HG03139 (cell line): ENCODE data around the gene GPR25.
A peak's percentile ranks its signal among the peaks of the same experiment; 100 is the strongest.

Source experiments
- ATAC-seq: cut with Tn5 transposase; IDR thresholded peaks from one replicate; pipeline ENCODE4 v1.9.1; 2021; ENCODE audit not compliant: unreplicated experiment

The GPR25 gene

GRCh38 chr1:200873116-200873670 is 412 bp downstream of the GPR25 start:
- no peak for ATAC-seq

- no peak for ATAC-seq
These were observed 1.1 kb downstream of the GPR25 start for GRCh38 chr1:200873671-200874397.

GRCh38 chr1:200874694-200875093 is 1.9 kb downstream of the GPR25 start:
- ATAC-seq = no peak

GRCh38 chr1:200875416-200875815 is 2.6 kb downstream of the GPR25 start:
- no peak for ATAC-seq

- ATAC-seq = no peak
These were observed 4.2 kb downstream of the GPR25 start for GRCh38 chr1:200877010-200877409.

GRCh38 chr1:200877839-200878551 is 5.2 kb downstream of the GPR25 start:
- ATAC-seq = peak; percentile 35

- ATAC-seq = no peak
These were observed 7.4 kb downstream of the GPR25 start for GRCh38 chr1:200880212-200880611.

GRCh38 chr1:200883118-200883517 is 10.3 kb downstream of the GPR25 start:
- no peak for ATAC-seq

GRCh38 chr1:200885623-200886402 is 13.0 kb downstream of the GPR25 start:
- ATAC-seq = no peak

- ATAC-seq = no peak
These were observed 13.8 kb downstream of the GPR25 start for GRCh38 chr1:200886594-200886993.

GRCh38 chr1:200887036-200887435 is 14.3 kb downstream of the GPR25 start:
- ATAC-seq = no peak

GRCh38 chr1:200887772-200888348 is 15.1 kb downstream of the GPR25 start:
- no peak for ATAC-seq

GRCh38 chr1:200888349-200888838 is 15.6 kb downstream of the GPR25 start:
- peak; percentile 85 for ATAC-seq

GRCh38 chr1:200889571-200889970 is 16.8 kb downstream of the GPR25 start:
- ATAC-seq = no peak

- no peak for ATAC-seq
These were observed 17.2 kb downstream of the GPR25 start for GRCh38 chr1:200890027-200890426.

- no peak for ATAC-seq
These were observed 18.3 kb downstream of the GPR25 start for GRCh38 chr1:200890818-200891773.

GRCh38 chr1:200891774-200892157 is 19.0 kb downstream of the GPR25 start:
- ATAC-seq = no peak

GRCh38 chr1:200892546-200892945 is 19.8 kb downstream of the GPR25 start:
- ATAC-seq = no peak

- ATAC-seq = no peak
These were observed 20.2 kb downstream of the GPR25 start for GRCh38 chr1:200892958-200893357.

GRCh38 chr1:200893411-200893901 is 20.7 kb downstream of the GPR25 start:
- no peak for ATAC-seq
